Lung microvascular endothelial cell (primary cell): ENCODE data around the gene PAPPA. TPM values are rescaled to one million over a fixed set of nuclear protein-coding genes. Genes with fewer than 3 reads are reported as not detected.
A peak's percentile ranks its signal among the peaks of the same experiment; 100 is the strongest.

Source experiments
- DNase-seq, 2 donors: peaks; one replicate each; pipeline versions ENCODE4 v3.0.0 to v3.0.0-alpha.2; 2010; ENCODE audit warnings: low read depth in 2 of 2
- total RNA-seq: library from RNA; depleted of rRNA; stranded (reverse); fragments of >200 nt; gene quantifications from 2 replicates; pipeline ENCODE4 v1.2.1, GENCODE V29; 2014

The PAPPA gene
- total RNA-seq, 1 donor from 2014 or later, result 0.20 TPM

DNA sequence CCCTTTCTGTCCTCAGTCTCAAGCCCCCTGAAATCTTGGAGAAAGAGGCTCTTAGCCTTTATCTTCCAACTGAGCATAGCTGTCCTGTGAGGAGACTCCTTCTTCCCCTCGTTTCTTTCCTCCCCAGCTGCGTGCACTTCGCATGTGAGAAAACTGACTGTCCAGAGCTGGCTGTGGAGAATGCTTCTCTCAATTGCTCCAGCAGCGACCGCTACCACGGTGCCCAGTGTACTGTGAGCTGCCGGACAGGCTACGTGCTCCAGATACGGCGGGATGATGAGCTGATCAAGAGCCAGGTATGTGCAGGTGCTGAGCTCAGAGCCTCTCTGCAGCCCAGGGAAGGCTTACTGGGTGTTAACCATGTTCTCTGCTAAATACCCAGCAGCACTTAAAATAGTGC is 190.8 kb downstream of the PAPPA start:
- no peak for DNase-seq

DNA sequence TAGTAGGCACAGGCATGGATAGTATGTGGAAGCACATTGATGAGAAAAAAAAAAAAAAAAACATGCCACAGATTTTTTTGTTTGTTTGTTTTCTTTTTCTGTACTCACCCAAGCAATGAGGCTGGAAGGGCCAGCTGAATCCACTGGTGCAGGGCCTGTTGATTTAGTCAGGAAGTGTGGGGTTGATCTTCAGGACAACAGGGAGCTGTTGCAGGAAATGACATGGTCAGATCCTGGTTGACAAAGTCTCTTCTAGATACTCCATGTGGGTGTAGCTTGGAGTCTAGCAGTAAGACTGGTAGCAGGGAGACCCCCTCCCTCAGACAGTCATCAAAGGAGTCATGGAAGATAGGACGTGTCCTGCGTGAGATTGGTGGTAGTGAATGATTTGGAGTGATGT is 191.8 kb downstream of the PAPPA start:
- DNase-seq, result peak in 1 of 2 donors; percentile 21

- peak in 1 of 2 donors; percentile 8 for DNase-seq
These were observed 192.2 kb downstream of the PAPPA start for GRCh38 chr9:116345817-116346216.

DNA sequence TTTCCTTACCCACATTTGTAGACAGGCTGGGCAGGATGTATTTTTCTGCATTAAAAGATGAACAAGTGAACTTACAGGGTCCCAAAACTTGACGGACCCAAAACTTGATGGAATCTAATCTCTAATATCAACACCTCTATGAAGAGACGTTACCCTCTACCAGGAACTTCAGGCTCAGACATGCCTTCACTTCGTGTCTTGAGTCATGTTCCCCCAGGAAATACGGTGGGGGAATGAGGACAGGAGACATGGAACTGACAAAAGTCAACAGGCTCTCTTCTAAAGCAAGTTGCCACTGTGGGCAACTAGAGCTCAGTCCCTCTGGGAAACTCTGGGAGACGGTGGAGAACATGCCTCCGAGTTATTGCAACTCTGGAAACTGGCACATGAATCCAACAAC is 196.1 kb downstream of the PAPPA start:
- DNase-seq, result no peak

GRCh38 chr9:116350213-116350612 is 196.6 kb downstream of the PAPPA start:
- DNase-seq, result no peak

- DNase-seq, result no peak
These were observed 199.4 kb downstream of the PAPPA start for GRCh38 chr9:116352958-116353357.

- DNase-seq, result no peak
These were observed 201.7 kb downstream of the PAPPA start for GRCh38 chr9:116355153-116355921.

- no peak for DNase-seq
These were observed 204.7 kb downstream of the PAPPA start for GRCh38 chr9:116358251-116358650.

DNA sequence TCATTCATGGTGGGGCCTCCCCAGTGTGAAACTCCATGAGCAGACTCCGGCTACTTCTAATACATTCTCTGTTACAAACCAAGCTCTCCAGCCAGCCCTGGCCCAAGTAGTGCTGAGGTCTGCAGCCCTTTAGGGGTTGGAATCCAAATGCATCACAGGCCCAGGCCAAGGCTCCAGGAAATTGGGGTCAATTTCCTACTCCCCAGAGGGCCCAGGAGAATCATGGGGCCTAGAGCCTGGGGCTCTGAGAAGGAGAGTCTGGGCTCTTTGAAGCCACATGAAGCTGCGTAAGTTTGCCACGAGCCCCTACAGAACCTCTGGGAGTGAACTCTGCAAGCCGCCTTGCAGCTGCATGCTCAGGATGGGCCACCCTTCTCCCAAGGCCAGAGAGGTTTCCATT is 206.4 kb downstream of the PAPPA start:
- DNase-seq, result no peak

- DNase-seq, result no peak
These were observed 207.4 kb downstream of the PAPPA start for GRCh38 chr9:116360989-116361388.

DNA sequence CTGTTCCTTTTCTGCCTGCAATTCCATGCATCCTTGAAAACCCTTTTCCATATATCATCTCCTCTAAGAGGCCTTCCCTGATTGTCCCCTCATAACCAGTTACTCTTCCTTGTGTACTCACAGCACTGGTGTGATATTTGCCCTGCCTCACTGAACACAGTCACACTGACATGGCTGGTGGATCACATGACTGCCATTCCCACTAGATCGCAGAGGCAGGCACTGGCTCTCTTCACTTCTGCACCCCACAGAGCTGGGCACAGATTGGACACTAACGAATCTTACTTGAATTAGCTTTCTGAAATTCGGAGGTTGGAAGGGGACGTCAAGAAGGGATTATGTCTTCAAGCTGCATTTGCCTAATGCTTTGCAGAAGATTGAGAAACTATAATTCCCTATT is 208.0 kb downstream of the PAPPA start:
- no peak for DNase-seq

- DNase-seq, result no peak
These were observed 208.9 kb downstream of the PAPPA start for GRCh38 chr9:116362493-116362892.

- peak in 1 of 2 donors; percentile 17 for DNase-seq
These were observed 211.5 kb downstream of the PAPPA start for GRCh38 chr9:116365056-116365471.

DNA sequence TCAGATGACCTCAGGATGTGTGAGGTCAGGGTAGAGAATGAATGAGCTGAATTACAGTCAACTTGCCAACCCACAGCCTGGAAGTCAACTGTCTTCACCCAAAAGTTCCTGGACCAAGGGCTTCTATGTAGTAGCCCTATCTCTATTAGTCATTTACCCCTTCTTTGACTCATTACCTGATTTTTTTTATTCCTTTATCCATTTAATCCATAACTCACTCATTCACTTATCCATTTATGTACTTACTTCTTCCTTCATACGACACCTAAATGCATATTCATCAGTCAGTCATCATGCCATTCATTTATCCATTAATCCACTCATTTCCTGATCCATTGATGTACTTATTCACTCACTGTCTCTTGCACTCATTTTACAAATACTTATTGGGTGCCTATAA is 212.7 kb downstream of the PAPPA start:
- DNase-seq, result no peak

DNA sequence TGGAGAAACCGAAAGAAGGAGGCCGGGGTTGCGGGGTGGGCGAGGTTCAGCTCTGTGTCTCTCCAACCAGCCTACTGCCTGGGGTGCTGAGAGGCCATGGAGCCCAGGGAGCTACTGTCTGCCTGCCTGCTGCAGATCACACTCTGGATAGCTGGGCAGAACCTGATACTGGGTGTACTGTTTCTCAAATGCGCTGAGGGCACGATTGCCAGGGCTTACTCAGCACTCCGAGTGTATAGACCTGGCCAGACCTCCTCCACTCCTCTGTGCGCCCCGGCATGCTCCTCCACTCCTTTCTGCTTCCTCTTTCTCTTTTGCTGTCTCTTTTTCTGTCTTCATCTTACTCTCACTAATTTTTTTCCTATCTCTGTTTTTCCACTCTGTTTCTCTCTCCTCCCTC is 215.1 kb downstream of the PAPPA start:
- DNase-seq, result no peak

GRCh38 chr9:116369706-116370105 is 216.1 kb downstream of the PAPPA start:
- no peak for DNase-seq

DNA sequence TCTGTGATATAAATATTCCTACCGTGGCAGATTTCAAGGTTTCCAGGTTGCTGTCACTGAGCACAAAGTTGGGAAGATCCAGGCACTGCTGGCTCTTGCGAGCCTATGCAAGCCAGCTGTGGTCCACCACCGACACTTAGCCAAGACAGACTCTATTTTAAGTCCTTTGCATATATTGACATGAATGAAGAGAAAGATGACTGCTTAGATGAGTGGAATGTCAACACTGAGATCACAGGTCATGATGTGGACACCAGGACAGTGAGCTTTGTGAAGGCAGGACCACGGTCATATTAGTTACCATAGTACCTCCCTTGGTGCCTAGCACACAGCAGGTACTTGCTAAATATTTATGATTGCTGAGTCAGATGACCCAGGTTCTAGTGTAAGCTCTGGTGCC is 217.0 kb downstream of the PAPPA start:
- DNase-seq, result no peak

- DNase-seq, result no peak
These were observed 218.6 kb downstream of the PAPPA start for GRCh38 chr9:116372081-116372673.

DNA sequence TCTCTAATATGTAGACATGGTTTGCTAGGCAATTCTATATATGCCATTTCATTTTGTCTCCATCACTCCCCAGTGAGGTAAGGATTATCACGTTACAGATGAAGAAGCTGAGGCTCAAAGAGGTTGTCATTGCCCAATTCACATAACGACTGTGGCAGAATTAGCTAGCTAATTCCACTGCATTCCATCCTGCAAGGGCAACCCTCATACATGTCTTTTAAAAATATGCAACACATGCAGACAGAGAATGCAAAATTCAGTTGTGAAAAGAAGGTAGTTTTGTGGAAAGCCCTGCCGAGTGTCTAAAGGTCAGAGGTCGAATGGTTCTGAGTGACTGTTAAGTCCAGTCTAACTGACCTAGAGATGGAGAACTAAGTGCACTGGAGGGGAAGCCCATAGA is 219.2 kb downstream of the PAPPA start:
- DNase-seq, result no peak

- DNase-seq, result peak in 1 of 2 donors; percentile 38
These were observed 223.7 kb downstream of the PAPPA start for GRCh38 chr9:116377179-116377798.

DNA sequence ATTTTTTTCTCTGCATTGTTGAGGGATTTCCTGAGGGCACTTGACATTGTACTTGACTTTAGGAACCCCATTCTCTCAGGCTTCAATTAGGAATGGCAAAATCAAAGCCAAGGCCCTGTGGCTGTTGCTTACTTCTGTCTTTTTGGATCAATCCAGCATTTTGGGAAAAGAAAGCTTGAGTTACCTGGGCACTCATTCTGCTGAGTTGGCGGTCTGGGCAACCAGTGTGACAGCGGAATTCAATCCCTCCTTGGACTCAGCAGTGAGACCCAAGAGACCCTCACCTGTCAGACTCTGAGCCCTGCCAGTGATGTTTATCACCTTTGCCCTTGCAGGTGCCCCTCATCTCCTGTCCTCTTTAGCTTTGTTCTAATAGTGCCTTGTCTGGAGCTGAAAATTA is 225.3 kb downstream of the PAPPA start:
- no peak for DNase-seq

GRCh38 chr9:116379821-116380220 is 226.2 kb downstream of the PAPPA start:
- DNase-seq, result no peak

- no peak for DNase-seq
These were observed 227.0 kb downstream of the PAPPA start for GRCh38 chr9:116380496-116380995.
